ENCODE results near the gene SCGB1A1.

The SCGB1A1 gene

GRCh38 chr11:62421996-62422395, 3.2 kb downstream of the SCGB1A1 start:
- no peak for DNase-seq (ENCODE audit: low read depth)

- DNase-seq (ENCODE audit: low read depth) = no peak
Measured at GRCh38 chr11:62423012-62423411, 4.2 kb downstream of the SCGB1A1 start.

GRCh38 chr11:62427630-62428233, 8.9 kb downstream of the SCGB1A1 start:
- DNase-seq (ENCODE audit: low read depth) = no peak

GRCh38 chr11:62428871-62429560, 10.2 kb downstream of the SCGB1A1 start:
- DNase-seq (ENCODE audit: low read depth) = no peak

GRCh38 chr11:62430425-62430824, 11.6 kb downstream of the SCGB1A1 start:
- DNase-seq (ENCODE audit: low read depth) = no peak

GRCh38 chr11:62431171-62431901, 12.5 kb downstream of the SCGB1A1 start:
- DNase-seq (ENCODE audit: low read depth) = no peak

- DNase-seq (ENCODE audit: low read depth) = no peak
Measured at GRCh38 chr11:62432695-62433094, 13.9 kb downstream of the SCGB1A1 start.

GRCh38 chr11:62433141-62433903, 14.5 kb downstream of the SCGB1A1 start:
- DNase-seq (ENCODE audit: low read depth) = no peak

- no peak for DNase-seq (ENCODE audit: low read depth)
Measured at GRCh38 chr11:62433904-62434276, 15.1 kb downstream of the SCGB1A1 start.

GRCh38 chr11:62435846-62436660, 17.2 kb downstream of the SCGB1A1 start:
- no peak for DNase-seq (ENCODE audit: low read depth)

GRCh38 chr11:62437616-62438015, 18.8 kb downstream of the SCGB1A1 start:
- DNase-seq (ENCODE audit: low read depth) = no peak

- DNase-seq (ENCODE audit: low read depth) = no peak
Measured at GRCh38 chr11:62438641-62439040, 19.8 kb downstream of the SCGB1A1 start.

GRCh38 chr11:62439785-62440602, 21.2 kb downstream of the SCGB1A1 start:
- DNase-seq (ENCODE audit: low read depth) = no peak

GRCh38 chr11:62443390-62444235, 24.8 kb downstream of the SCGB1A1 start:
- no peak for DNase-seq (ENCODE audit: low read depth)

GRCh38 chr11:62444236-62444833, 25.5 kb downstream of the SCGB1A1 start:
- peak; percentile 11 for DNase-seq (ENCODE audit: low read depth)

- DNase-seq (ENCODE audit: low read depth) = no peak
Measured at GRCh38 chr11:62444835-62445234, 26.0 kb downstream of the SCGB1A1 start.

- no peak for DNase-seq (ENCODE audit: low read depth)
Measured at GRCh38 chr11:62445314-62445740, 26.5 kb downstream of the SCGB1A1 start.

- DNase-seq (ENCODE audit: low read depth) = no peak
Measured at GRCh38 chr11:62446091-62446490, 27.3 kb downstream of the SCGB1A1 start.

GRCh38 chr11:62449451-62449851, 30.6 kb downstream of the SCGB1A1 start:
- DNase-seq (ENCODE audit: low read depth) = no peak

Measured in activated T-cell treated with anti-CD3 and anti-CD28 coated beads for 1 hour (primary cell).